ENCODE data around the gene UTS2B.

DNA sequence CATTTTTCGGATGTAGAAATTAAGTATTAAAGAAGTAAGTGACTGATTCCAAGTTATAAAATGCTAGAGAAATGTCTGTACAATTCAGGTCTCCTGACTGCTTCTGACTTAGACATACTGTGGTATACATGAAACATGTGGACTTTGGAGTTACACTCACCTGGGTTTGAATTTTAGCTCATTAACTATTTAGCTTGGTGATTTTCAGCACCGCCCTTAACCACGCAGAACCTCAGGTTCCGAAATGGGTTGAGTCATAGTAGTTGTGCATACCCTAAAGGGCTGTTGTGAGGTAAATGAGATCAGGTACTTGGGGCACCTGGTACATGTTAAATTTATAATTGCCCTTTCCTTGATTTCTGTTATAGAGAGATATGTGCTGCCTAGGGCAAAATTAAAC, 32.9 kb upstream of the UTS2B start:
- TF ChIP-seq TAF15 (IDR thresholded peaks at IDR 0.05; ENCODE audit: low read depth, low read length) (no peak), ZFP36 (IDR thresholded peaks at IDR 0.05; ENCODE audit: low read depth, low read length, partially characterized antibody) (no peak), E2F6 (IDR thresholded peaks at IDR 0.05; ENCODE audit: borderline replicate concordance in 1 of 2, extremely low read depth in 1 of 2, insufficient read depth in 1 of 2, insufficient read length in 1 of 2, low read depth in 1 of 2, low read length in 1 of 2, poor library complexity in 1 of 2, severe bottlenecking in 1 of 2) (no peak)
- TF ChIP-seq, protein P1, sequence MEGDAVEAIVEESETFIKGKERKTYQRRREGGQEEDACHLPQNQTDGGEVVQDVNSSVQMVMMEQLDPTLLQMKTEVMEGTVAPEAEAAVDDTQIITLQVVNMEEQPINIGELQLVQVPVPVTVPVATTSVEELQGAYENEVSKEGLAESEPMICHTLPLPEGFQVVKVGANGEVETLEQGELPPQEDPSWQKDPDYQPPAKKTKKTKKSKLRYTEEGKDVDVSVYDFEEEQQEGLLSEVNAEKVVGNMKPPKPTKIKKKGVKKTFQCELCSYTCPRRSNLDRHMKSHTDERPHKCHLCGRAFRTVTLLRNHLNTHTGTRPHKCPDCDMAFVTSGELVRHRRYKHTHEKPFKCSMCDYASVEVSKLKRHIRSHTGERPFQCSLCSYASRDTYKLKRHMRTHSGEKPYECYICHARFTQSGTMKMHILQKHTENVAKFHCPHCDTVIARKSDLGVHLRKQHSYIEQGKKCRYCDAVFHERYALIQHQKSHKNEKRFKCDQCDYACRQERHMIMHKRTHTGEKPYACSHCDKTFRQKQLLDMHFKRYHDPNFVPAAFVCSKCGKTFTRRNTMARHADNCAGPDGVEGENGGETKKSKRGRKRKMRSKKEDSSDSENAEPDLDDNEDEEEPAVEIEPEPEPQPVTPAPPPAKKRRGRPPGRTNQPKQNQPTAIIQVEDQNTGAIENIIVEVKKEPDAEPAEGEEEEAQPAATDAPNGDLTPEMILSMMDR (IDR thresholded peaks at IDR 0.05 in 2 of 3, conservative IDR thresholded peaks at IDR 0.05 in 1 of 3; ENCODE audit: insufficient read depth in 2 of 3, low read depth in 1 of 3, low read length in 3 of 3), result no peak

Measured in K562 (cell line).